GM12872 (cell line): ENCODE measurements around the gene PYDC2.

ENCODE experiments used
- CTCF ChIP-seq: IDR thresholded peaks from 3 replicates; pipeline ENCODE4 v1.5.1; 2011; ENCODE audit warnings: low read depth, mild to moderate bottlenecking, low read length, moderate library complexity; ENCODE audit not compliant: insufficient read depth

The PYDC2 gene

GRCh38 chr3:191461113-191461595 lies at the start of gene PYDC2:
Gene PYDC2 (plus strand): TSS chr3:191461163. CDS start chr3:191461163, 0 bp downstream.
- TF ChIP-seq CTCF = no peak

GRCh38 chr3:191412759-191413158 lies 48.2 kb upstream of the PYDC2 start:
- no peak for TF ChIP-seq CTCF

- no peak for TF ChIP-seq CTCF
These were observed 46.7 kb upstream of the PYDC2 start for GRCh38 chr3:191414286-191414685.

- no peak for TF ChIP-seq CTCF
These were observed 46.2 kb upstream of the PYDC2 start for GRCh38 chr3:191414732-191415131.

GRCh38 chr3:191415566-191415965 lies 45.4 kb upstream of the PYDC2 start:
- no peak for TF ChIP-seq CTCF

- TF ChIP-seq CTCF = no peak
These were observed 43.6 kb upstream of the PYDC2 start for GRCh38 chr3:191417457-191417729.

- TF ChIP-seq CTCF = no peak
These were observed 40.2 kb upstream of the PYDC2 start for GRCh38 chr3:191420771-191421170.

- TF ChIP-seq CTCF = no peak
These were observed 36.1 kb upstream of the PYDC2 start for GRCh38 chr3:191424881-191425280.
